PC-3 (cell line): ENCODE results near the gene UBE4A. TPM values are rescaled to one million over a fixed set of nuclear protein-coding genes. Genes with fewer than 3 reads are reported as not detected.

ENCODE experiments used
- ATAC-seq: fragments of 200-7000 bp; cut with Tn5 transposase; 2 replicates; pipeline ENCODE4 v1.9.1; 2020; ENCODE audit warnings: mild to moderate bottlenecking, moderate library complexity
- BruUV-seq: library from RNA; stranded (reverse); fragments of 400-500 nt; replicated peaks from 2 replicates; lab custom pipeline; 2021; lab: Mats Ljungman, UMichigan
- CTCF ChIA-PET: fragments of 300-600 bp; sonication (Branson Sonifier 250); formaldehyde crosslinking; loops from one replicate; lab custom pipeline; 2022; ENCODE audit warnings: antibody characterized with exemption; lab: Charles Lee
- POLR2A ChIA-PET: fragments of 300-600 bp; sonication (Branson Sonifier 250); formaldehyde crosslinking; loops from one replicate; lab custom pipeline; 2022; ENCODE audit warnings: antibody characterized with exemption; ENCODE audit not compliant: unreplicated experiment; lab: Charles Lee
- DNase-seq: peaks from one replicate; pipeline ENCODE4 v3.0.0-alpha.2; 2015
- H2AFZ ChIP-seq: fragments of 300-600 bp; sonication (generic); 2 replicates; pipeline ENCODE4 v1.6.0; 2016; ENCODE audit warnings: antibody characterized with exemption, low read length
- H3F3A ChIP-seq: fragments of 300-600 bp; sonication (generic); one replicate; pipeline ENCODE4 v1.6.0; 2017; ENCODE audit warnings: antibody characterized with exemption, low read length, control low read depth, mild to moderate bottlenecking; ENCODE audit not compliant: unreplicated experiment
- H3K27ac ChIP-seq: fragments of 300-600 bp; sonication (generic); 2 replicates; pipeline ENCODE4 v1.5.1; 2016; ENCODE audit warnings: mild to moderate bottlenecking, low read length
- H3K27me3 ChIP-seq: fragments of 300-600 bp; sonication (generic); 2 replicates; pipeline ENCODE4 v1.6.1; 2016; ENCODE audit warnings: low read length, mixed read lengths
- H3K36me3 ChIP-seq: fragments of 300-600 bp; sonication (generic); 2 replicates; pipeline ENCODE4 v1.6.1; 2016; ENCODE audit warnings: low read depth, mixed run types, low read length, mixed read lengths
- H3K4me1 ChIP-seq: fragments of 300-600 bp; sonication (generic); 2 replicates; pipeline ENCODE4 v1.5.1; 2016; ENCODE audit warnings: low read length; ENCODE audit not compliant: insufficient read depth
- H3K4me2 ChIP-seq: fragments of 300-600 bp; sonication (generic); 2 replicates; pipeline ENCODE4 v1.6.0; 2016; ENCODE audit warnings: low read length
- H3K4me3 ChIP-seq: fragments of 300-600 bp; sonication (generic); 2 replicates; pipeline ENCODE4 v1.5.1; 2016; ENCODE audit warnings: mild to moderate bottlenecking, low read length, mixed read lengths
- H3K79me2 ChIP-seq: fragments of 300-600 bp; sonication (generic); 2 replicates; pipeline ENCODE4 v1.6.1; 2017; ENCODE audit warnings: low read length, mixed read lengths
- H3K9ac ChIP-seq: fragments of 300-600 bp; sonication (generic); 2 replicates; pipeline ENCODE4 v1.6.0; 2016; ENCODE audit warnings: mild to moderate bottlenecking, low read length
- H3K9me2 ChIP-seq: fragments of 300-600 bp; sonication (generic); replicated peaks from 2 replicates; pipeline ENCODE4 v1.6.1; 2016; ENCODE audit warnings: mixed run types, low read length, mixed read lengths
- H3K9me3 ChIP-seq: fragments of 300-600 bp; sonication (generic); 2 replicates; pipeline ENCODE4 v1.6.1; 2016; ENCODE audit warnings: low read length, mixed read lengths
- H4K20me1 ChIP-seq: fragments of 300-600 bp; sonication (generic); 2 replicates; pipeline ENCODE4 v1.6.1; 2016; ENCODE audit warnings: low read length, mixed read lengths
- CTCF ChIP-seq: fragments of 300-600 bp; sonication (generic); conservative IDR thresholded peaks from 2 replicates; pipeline ENCODE4 v1.5.1; 2017; ENCODE audit warnings: antibody characterized with exemption, low read depth, mild to moderate bottlenecking, low read length
- EZH2 ChIP-seq: fragments of 300-600 bp; sonication (generic); IDR thresholded peaks from one replicate; pipeline ENCODE4 v1.6.1; 2017; ENCODE audit warnings: antibody characterized with exemption, mild to moderate bottlenecking, low read length; ENCODE audit not compliant: unreplicated experiment
- EZH2phosphoT487 ChIP-seq: fragments of 300-600 bp; sonication (generic); IDR thresholded peaks from 2 replicates; pipeline ENCODE4 v1.6.1; 2018; ENCODE audit warnings: mild to moderate bottlenecking, antibody characterized with exemption, low read length, borderline replicate concordance
- intact Hi-C: fragments of 100-400 bp; cut with micrococcal nuclease; formaldehyde crosslinking; loops from 2 replicates; pipeline ENCODE4 v1.9.0; 2023
- total RNA-seq: library from RNA; depleted of rRNA; stranded (reverse); fragments of >200 nt; gene quantifications from 2 replicates; pipeline ENCODE4 v1.2.3, GENCODE V29; 2014

Gene UBE4A
- total RNA-seq, 1 experiment from 2014 or later = 56.4 TPM

- TF ChIP-seq EZH2phosphoT487 (no peak), EZH2 (no peak), CTCF (no peak)
- no peak overlapping the region for H3K27ac ChIP-seq
These were observed 75.3 kb downstream of the UBE4A start for GRCh38 chr11:118434553-118435289.

GRCh38 chr11:118435290-118435892 lies 76.0 kb downstream of the UBE4A start:
- peak overlapping the region; percentile 99 for H3K4me2 ChIP-seq
- intact Hi-C loops = no loop called here
- CTCF ChIA-PET = interaction anchor here (0.7 kb wide), 1 partner anchor 173 kb away, joined by 4 read pairs; no protein-coding TSS in a partner anchor
- peak overlapping the region; percentile 57 for H3K27ac ChIP-seq
- H3K79me2 ChIP-seq = peaks cover 39% of the 10 kb centered on the region
- DNase-seq (peak; percentile 54), ATAC-seq (peak; percentile 28)
- no peaks in the 10 kb centered on the region for H3K9me3 ChIP-seq
- POLR2A ChIA-PET = interaction anchor here (0.6 to 0.7 kb wide), 4 partner anchors 27 to 413 kb away, joined by 3 to 15 read pairs (median 10); no protein-coding TSS in a partner anchor
- no peaks in the 10 kb centered on the region for H3K9me2 ChIP-seq
- H3K4me3 ChIP-seq = peak overlapping the region; percentile 82
- H2AFZ ChIP-seq = peak overlapping the region; percentile 97
- peaks cover 27% of the 10 kb centered on the region for H4K20me1 ChIP-seq
- no peaks in the 10 kb centered on the region for H3K36me3 ChIP-seq
- H3K27me3 ChIP-seq = no peaks in the 10 kb centered on the region
- BruUV-seq = no TSS peak
- peaks cover 30% of the 10 kb centered on the region for H3K4me1 ChIP-seq
- TF ChIP-seq EZH2 = no peak
- no peaks in the 10 kb centered on the region for H3F3A ChIP-seq
- peak overlapping the region; percentile 70 for H3K9ac ChIP-seq

More at GRCh38 chr11:118434553-118435289, 75.3 kb downstream of the UBE4A start:
- peak overlapping the region; percentile 97 for H2AFZ ChIP-seq
- no TSS peak for BruUV-seq
- peak; percentile 49 for DNase-seq
- no peaks in the 10 kb centered on the region for H3K9me3 ChIP-seq
- ATAC-seq = peak; percentile 5
- no peaks in the 10 kb centered on the region for H3K36me3 ChIP-seq
- CTCF ChIA-PET = interaction anchor here (0.7 kb wide), 1 partner anchor 174 kb away, joined by 4 read pairs; no protein-coding TSS in a partner anchor
- H3K9me2 ChIP-seq = no peaks in the 10 kb centered on the region
- H3K4me1 ChIP-seq = peaks cover 23% of the 10 kb centered on the region
- no peaks in the 10 kb centered on the region for H3F3A ChIP-seq
- H3K9ac ChIP-seq = peak overlapping the region; percentile 70; the same call in 1 of the 2 replicates
- H3K79me2 ChIP-seq = peaks cover 32% of the 10 kb centered on the region
- H4K20me1 ChIP-seq = peaks cover 20% of the 10 kb centered on the region
- H3K27me3 ChIP-seq = no peaks in the 10 kb centered on the region
- POLR2A ChIA-PET = interaction anchor here (0.7 kb wide), 1 partner anchor 26 kb away, joined by 15 read pairs; no protein-coding TSS in a partner anchor
- intact Hi-C loops = loop anchor here (1.0 kb wide), 1 partner anchor 54 kb away; no protein-coding TSS in a partner anchor
- peak overlapping the region; percentile 99 for H3K4me2 ChIP-seq
- H3K4me3 ChIP-seq = peak overlapping the region; percentile 82

GRCh38 chr11:118435893-118436624 lies 76.7 kb downstream of the UBE4A start, which contains the start of gene KMT2A:
Gene KMT2A, plus strand, starts transcription at chr11:118436492. Its CDS starts 21 bp downstream, at chr11:118436513.
- Histone ChIP-seq H3K79me2 (peaks cover 45% of the 10 kb centered on the region), H3K9ac (peak within 1 kb of the TSS; percentile 70), H3K9me3 (no peaks in the 10 kb centered on the region), H4K20me1 (peaks cover 34% of the 10 kb centered on the region), H3K4me3 (peak within 1 kb of the TSS; percentile 82), H3K36me3 (no peaks in the 10 kb centered on the region), H2AFZ (peak within 1 kb of the TSS; percentile 97), H3K27ac (peak within 1 kb of the TSS; percentile 57), H3K9me2 (no peaks in the 10 kb centered on the region), H3K4me1 (peaks cover 30% of the 10 kb centered on the region), H3F3A (no peaks in the 10 kb centered on the region), H3K27me3 (no peaks in the 10 kb centered on the region), H3K4me2 (peak within 1 kb of the TSS; percentile 99)
- intact Hi-C loops = no loop called here
- CTCF ChIA-PET = interaction anchor here (0.6 kb wide), 2 partner anchors 133 to 159 kb away, joined by 3 to 7 read pairs; no protein-coding TSS in a partner anchor
- ATAC-seq = peak; percentile 63
- POLR2A ChIA-PET = interaction anchor here (0.6 kb wide), 1 partner anchor 34 kb away, joined by 3 read pairs; no protein-coding TSS in a partner anchor
- no peak for TF ChIP-seq CTCF
- TF ChIP-seq EZH2 = no peak
- no peak for TF ChIP-seq EZH2phosphoT487
- BruUV-seq = no TSS peak
- DNase-seq = peak; percentile 99
